Measurements from ENCODE around the gene VAMP8.
"Not testable (repeated sequence)": the region's sequence is repeated elsewhere in the genome, so short reads cannot be mapped to it uniquely, and the experiment has no call there.

The VAMP8 gene

DNA sequence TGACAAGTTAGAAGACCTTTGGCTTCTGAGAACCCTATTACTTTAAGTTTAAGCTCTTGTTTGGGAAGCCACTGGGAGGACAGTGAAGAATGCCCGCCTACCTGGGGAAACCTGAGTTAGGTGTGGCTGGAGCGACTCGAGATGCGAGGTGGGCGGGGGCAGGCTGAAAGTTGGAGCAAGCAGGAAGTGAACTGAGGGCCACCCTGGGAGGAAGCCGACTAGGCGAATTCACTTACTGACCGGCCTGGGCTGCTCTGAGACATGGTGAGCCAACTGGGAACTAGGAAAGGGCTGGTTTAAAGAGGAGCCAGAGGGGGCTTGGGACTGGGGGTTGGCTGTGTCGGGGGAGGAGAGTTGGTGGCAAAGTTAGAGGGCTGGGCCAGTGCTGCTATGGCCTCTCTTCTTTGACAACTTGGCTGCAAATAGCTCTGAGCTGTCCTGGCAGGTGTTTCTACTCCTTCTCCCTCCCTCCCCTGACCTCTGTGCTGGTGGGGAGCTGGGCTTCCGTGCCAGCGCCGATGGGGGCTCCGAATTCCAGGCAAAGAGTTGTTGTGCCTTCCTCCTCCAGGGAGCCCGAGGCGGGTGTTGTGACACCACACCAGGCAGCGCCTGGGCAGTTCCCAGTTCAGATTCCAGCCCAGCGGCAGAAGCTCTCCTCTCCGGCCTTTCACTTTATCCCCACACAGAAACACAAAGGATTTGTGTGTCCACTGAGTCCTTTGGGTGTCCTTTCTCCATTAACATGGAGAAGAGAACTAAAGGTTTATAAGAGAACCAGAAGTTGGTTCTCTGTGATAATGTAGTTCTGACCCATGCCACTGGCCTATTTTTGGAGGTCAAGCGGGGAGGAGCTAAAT, at the start of gene VAMP8:
Gene VAMP8 (plus strand): TSS at position 201 of the 857 bp plus-strand sequence. CDS start 61 bp downstream, at position 262.
- DNase-seq: no peak

DNA sequence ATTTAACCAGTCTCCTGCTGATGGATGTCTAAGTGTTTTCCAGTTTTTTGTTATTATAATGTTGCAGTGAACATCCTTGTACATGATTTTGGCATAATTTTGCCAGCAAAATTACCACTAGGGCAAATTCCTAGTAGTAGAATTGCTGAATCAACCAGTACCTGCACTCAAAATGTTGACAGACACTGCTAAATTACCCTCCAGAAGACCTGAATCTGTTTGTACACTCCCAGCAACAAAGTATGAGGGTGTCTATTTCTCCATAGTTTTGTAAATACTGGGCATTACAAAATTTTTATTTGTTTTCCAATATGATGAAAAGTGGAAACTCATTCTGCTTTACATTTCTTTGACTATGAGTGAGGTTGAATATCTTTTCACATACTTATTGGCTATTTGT, 49.6 kb upstream of the VAMP8 start:
- DNase-seq: no peak

DNA sequence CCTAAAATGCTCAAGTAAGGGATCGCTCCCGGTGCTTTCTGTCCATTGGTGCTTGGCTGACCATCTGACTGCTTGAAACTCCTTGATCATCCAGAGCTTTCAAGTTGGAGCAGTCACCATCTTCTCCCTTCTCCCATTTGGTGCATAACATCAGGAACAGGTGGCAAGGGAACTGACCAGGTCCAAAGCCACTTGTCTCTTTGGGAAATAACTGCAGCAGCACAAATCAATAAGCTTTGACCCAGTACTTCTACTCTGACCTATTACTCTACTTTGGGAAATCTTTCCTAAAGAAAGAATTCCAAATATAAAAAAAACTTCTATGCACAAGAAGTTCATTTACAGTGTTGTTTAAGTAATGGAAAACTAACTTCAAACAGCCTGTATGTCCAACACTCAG, 49.0 kb upstream of the VAMP8 start:
- no peak for DNase-seq

DNA sequence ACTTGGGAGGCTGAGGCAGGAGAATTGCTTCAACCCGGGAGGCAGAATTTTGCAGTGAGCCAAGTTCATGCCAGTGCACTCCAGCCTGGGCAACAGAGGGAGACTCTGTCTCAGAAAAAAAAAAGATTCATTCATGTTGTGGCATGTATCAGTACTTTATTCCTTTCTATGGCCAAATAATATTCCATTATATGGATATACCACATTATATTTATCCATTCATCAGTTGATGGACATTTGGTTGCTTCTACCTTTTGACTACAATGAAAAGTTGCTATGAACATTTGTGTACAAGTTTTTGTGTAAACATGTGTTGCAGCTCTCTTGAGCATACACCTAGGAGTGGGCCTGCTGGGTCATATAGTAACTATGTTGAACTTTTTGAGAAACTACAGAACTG, 47.6 kb upstream of the VAMP8 start:
- DNase-seq: no peak

DNA sequence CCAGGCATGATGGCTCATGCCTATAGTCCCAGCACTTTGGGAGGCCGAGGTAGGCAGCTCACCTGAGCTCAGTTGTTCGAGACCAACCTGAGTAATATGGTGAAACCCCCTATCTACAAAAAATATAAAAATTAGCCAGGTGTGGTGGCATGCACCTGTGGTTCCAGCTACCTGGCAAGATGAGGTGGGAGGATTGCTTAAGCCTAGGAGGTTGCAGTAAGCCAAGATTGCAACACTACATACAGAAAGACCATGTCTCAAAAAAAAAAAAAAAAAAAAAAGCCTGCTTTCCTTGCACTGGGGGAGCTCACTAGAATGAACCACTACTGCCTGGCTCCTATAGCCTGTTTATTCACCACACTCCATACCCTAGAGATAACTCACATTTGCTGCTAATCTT, 45.8 kb upstream of the VAMP8 start:
- no peak for DNase-seq

GRCh38 chr2:85534099-85534498, 43.3 kb upstream of the VAMP8 start:
- DNase-seq: no peak

- DNase-seq: no peak
Observed at GRCh38 chr2:85534881-85535280, 42.5 kb upstream of the VAMP8 start.

- no peak for DNase-seq
Observed at GRCh38 chr2:85536479-85536878, 40.9 kb upstream of the VAMP8 start.

GRCh38 chr2:85537600-85538506, 39.5 kb upstream of the VAMP8 start:
- peak; percentile 76 for DNase-seq

- peak; percentile 98 for DNase-seq
Observed at GRCh38 chr2:85538507-85539360, 38.7 kb upstream of the VAMP8 start, which contains the start of gene MAT2A. MAT2A (plus strand) TSS chr2:85539168; CDS start chr2:85539288, 120 bp downstream.

DNA sequence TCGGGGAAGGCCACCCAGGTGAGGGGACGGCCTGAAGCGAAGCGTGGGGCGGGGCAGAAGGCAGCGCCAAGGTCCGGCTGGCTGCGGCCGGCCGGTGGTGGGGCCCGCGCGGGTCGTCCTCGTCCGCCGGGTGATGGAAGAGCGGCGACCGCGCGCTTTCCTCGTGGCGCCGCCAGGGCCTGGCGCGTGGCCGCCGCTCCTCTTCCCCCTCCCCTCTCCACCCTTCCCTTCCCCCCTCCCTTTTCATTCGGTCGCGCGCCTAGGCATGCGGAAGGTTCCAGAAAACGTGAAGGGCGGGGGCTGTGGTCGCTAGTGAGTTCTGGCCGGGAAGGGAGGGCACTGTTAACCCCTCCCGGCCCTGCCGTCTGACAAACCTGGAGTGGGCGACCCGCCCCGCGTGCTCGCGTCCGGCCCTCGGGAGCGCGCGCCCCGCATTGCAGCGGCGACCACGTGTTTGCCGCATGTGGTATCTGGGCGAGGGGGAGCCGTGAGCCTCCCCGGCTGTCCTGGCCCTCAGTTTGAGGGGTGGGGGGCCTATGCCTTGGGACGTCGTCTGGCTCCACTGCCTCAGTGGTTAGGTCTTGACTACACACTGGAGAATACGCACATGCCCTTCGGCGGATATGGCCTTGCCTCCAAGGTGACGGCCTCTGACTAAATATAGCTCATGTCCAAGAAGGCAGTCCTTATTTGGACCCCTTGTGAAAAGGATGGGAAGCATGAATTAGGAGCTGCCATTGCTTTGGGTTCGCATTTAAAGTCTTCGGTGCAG, 37.8 kb upstream of the VAMP8 start:
- peak; percentile 86 for DNase-seq

DNA sequence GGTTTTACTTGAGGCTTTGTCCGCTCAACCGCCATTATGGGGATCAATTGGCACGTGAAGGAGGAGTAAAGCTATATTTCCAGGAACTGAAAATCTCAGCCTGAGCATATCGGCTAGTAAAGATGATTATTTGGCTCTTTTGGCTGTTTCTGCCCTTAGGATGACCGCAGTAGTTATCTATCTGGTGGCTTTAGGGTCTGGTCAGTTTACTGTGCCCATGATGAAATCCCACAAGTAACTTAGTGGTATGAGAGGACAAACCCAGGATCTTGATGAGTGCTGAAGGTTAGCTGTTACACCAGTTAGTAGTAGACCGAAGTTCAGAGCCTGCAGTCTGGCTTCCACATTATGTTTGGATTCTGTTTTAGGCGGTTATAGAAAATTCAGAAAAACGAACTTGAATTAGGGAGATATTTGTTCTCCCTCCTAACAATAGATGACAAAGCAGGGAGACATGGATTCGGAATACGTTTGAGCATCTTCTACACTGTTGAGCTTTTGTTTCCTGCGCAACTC, 37.2 kb upstream of the VAMP8 start:
- no peak for DNase-seq

GRCh38 chr2:85541262-85541661, 36.1 kb upstream of the VAMP8 start:
- no peak for DNase-seq

DNA sequence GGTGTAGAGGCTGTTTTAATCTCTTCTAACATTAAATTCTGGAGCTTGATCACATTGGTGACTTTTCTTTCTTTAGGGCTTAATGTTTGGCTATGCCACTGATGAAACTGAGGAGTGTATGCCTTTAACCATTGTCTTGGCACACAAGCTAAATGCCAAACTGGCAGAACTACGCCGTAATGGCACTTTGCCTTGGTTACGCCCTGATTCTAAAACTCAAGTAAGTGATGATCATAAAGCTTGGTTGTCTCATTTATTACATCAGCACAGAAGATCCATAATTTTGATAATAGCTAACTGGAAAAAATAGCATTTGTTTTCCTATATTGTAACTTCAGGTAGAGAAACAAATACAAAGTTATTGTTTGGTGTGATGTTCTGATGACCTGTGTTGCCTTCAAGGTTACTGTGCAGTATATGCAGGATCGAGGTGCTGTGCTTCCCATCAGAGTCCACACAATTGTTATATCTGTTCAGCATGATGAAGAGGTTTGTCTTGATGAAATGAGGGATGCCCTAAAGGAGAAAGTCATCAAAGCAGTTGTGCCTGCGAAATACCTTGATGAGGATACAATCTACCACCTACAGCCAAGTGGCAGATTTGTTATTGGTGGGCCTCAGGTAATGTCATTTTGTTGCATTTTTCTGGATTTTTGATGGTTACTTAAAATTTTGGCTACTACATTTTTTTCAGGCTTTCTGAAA, 35.5 kb upstream of the VAMP8 start:
- no peak for DNase-seq

DNA sequence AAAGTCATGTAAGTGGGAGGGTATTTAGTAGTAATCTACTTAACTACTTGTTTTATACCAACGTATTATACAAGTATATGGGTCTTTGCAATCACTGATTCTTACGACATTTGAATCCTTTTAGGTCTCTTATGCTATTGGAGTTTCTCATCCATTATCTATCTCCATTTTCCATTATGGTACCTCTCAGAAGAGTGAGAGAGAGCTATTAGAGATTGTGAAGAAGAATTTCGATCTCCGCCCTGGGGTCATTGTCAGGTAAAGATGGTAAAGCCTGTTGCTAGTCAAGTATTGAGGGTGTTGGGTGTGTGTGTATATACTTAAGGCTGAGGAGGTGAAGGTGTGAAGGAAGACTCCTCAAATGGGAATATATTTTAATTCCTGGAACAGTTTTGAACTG, 34.6 kb upstream of the VAMP8 start:
- DNase-seq: no peak

- not testable (repeated sequence) for DNase-seq
Observed at GRCh38 chr2:85544254-85544691, 33.1 kb upstream of the VAMP8 start.

DNA sequence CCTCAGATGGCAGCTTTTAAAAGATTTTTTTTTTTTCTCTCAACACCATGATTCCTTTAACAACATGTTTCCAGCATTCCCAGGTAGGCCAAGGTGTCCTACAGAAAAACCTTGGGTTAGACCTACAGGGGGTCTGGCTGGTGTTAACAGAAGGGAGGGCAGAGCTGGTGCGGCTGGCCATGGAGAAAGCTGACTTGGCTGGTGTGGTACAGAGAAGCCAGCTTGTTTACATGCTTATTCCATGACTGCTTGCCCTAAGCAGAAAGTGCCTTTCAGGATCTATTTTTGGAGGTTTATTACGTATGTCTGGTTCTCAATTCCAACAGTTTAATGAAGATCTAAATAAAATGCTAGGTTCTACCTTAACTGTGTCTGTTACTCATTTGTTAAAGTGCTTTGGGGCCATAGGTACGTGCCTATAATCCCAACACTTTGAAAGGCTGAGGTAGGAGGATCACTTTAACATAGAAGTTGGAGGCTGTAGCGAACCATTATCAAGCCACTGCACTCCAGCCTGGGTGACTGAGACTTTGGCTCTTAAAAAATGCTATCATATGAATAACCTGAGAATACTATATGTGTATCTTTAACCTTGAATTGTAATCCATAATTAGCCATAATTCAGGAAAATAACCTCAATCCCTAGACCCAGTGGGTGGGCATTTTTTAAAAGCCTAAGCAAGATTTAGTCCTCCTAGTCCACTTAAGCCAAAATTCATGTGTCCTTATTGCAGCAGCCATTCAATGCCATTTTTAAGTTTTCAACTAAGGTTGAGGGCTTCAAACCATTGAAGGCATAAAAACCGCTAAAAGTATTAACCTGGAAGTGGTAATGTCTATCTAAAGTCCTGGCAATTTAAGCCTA, 32.2 kb upstream of the VAMP8 start:
- DNase-seq: not testable (repeated sequence)

- no peak for DNase-seq
Observed at GRCh38 chr2:85545780-85546240, 31.6 kb upstream of the VAMP8 start.

GRCh38 chr2:85547089-85547858, 30.1 kb upstream of the VAMP8 start:
- no peak for DNase-seq

Data from right forelimb (tissue), 1 donor.